Esophagus muscularis mucosa (tissue), 4 donors: ENCODE data around the gene DUSP22. TPM values are rescaled to one million over a fixed set of nuclear protein-coding genes. Genes with fewer than 3 reads are reported as not detected.

Experiments used
- DNase-seq: peaks from one replicate; pipeline ENCODE4 v3.0.0-alpha.2; 2017; ENCODE audit errors: extremely low spot score
- H3K27ac ChIP-seq, 4 donors: fragments of 200-600 bp; sonication (generic); replicated peaks in 1 of 4; 1 replicate in 3 of 4; 2 replicates in 1 of 4; pipeline ENCODE4 v1.5.1; 2016 to 2019; ENCODE audit warnings: mild to moderate bottlenecking in 1 of 4
- H3K27me3 ChIP-seq, 4 donors: fragments of 200-600 bp; sonication (generic); one replicate each; pipeline versions ENCODE4 v1.5.1 to v1.6.0; 2016 to 2019
- H3K36me3 ChIP-seq, 4 donors: fragments of 200-600 bp; sonication (generic); one replicate each; pipeline ENCODE4 v1.5.1; 2016 to 2019
- H3K4me1 ChIP-seq, 4 donors: fragments of 200-600 bp; sonication (generic); one replicate each; pipeline ENCODE4 v1.5.1; 2016 to 2019
- H3K4me3 ChIP-seq, 4 donors: fragments of 200-600 bp; sonication (generic); 1 replicate in 2 of 4; 2 replicates in 2 of 4; pipeline ENCODE4 v1.5.1; 2016 to 2019; ENCODE audit warnings: mild to moderate bottlenecking in 4 of 4, moderate library complexity in 1 of 4
- H3K9me3 ChIP-seq, 4 donors: fragments of 200-600 bp; sonication (generic); 1 replicate in 3 of 4; 2 replicates in 1 of 4; pipeline ENCODE4 v1.5.1; 2016 to 2019
- EP300 ChIP-seq: sonication (generic); formaldehyde crosslinking; IDR thresholded peaks from one replicate; pipeline ENCODE4 v1.6.1; 2017; ENCODE audit warnings: antibody characterized with exemption
- POLR2A ChIP-seq: fragments of 450-650 bp; IDR thresholded peaks from one replicate; pipeline ENCODE4 v1.6.1; 2017; ENCODE audit warnings: antibody characterized with exemption, moderate library complexity, mild to moderate bottlenecking, low read depth
- POLR2AphosphoS5 ChIP-seq, 2 donors: sonication (generic); formaldehyde crosslinking; IDR thresholded peaks; one replicate each; pipeline ENCODE4 v1.6.1; 2017; ENCODE audit warnings: antibody characterized with exemption in 2 of 2
- WGBS: methylation state at CpG from one replicate; pipeline ENCODE4 v1.1.5; 2018; 5-methylcytosine and 5-hydroxymethylcytosine counted together
- intact Hi-C: fragments of 100-400 bp; cut with DNase I; formaldehyde crosslinking; loops from one replicate; pipeline ENCODE4 v1.15.1; 2023
- total RNA-seq, 4 donors: library from RNA; depleted of rRNA; stranded (reverse); fragments of >200 nt; gene quantifications; one replicate each; pipeline versions ENCODE4 v1.1.0 to v1.2.1, GENCODE V29; 2016
- TF ChIP-seq, protein P1 (sequence below), 3 experiments: fragments of 200-600 bp in 2 of 3; fragments of 450-650 bp in 1 of 3; sonication (generic) in 2 of 3; IDR thresholded peaks; one replicate each; pipeline ENCODE4 v1.5.1; 2017 to 2019; ENCODE audit warnings: antibody characterized with exemption in 3 of 3, mild to moderate bottlenecking in 2 of 3, moderate library complexity in 1 of 3

Gene DUSP22
- total RNA-seq, 4 donors from 2014 or later: 67.7 to 95.6 (median 73.7) TPM

DNA sequence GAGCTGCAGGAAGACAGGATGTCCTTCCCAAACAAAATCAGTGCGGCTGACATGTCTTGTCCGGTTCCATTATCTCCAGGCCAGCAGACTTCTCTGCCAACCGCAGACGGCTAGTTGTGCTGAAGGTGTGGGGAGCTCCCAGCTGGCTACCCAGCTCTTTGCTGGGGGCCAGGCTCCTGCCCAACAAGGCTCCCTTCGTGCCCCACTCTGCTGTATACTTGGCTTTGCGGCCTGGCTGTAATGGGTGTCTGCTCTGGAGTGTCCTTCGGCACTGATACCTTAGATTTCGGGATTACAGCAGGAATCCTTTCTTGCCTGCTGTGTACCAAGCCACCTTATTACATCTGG, 50.5 kb downstream of the DUSP22 start:
- 88% methylated on average over 8 of the region's 8 CpGs for WGBS

DNA sequence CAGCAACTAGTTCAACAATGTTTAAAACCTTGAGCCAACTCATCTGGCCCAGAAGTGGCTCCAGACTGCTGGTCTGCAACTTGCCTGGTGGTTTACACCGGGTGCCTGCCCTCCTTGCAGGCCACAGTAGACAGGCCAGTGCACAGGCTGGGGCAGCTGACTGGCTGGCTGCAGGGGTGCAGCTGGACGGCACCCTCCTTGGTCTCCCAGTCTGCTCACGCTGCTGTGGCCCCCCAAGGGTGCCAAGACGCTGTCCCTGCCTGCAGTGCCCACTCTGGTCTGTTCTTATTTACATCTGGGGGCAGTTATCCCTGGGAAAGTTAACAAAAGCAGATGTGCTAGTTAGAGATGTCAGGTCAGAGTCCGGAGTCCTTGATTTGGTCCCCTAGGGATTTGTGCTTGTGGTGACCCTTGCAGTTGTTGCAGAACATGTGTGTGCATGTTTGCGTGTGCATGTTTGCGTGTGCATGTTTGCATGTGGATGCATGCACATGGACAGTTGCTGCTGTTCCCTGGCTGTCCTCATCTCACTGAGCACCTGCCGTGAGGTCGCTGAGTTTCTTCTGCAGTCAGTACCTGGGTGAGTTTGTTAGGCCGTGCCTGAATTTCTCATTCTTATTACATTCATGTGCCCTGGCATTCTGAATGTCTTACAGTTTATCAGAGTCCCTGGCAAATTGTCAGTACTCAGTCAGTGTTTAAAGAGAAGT, 51.1 kb downstream of the DUSP22 start:
- Histone ChIP-seq H3K36me3 (peaks cover 6 to 28% (median 14%) of the 10 kb centered on the region in 4 donors), H3K4me1 (peaks cover 0 to 33% (median 4%) of the 10 kb centered on the region in 4 donors), H3K4me3 (no peak overlapping the region), H3K27ac (no peak overlapping the region), H3K9me3 (no peaks in the 10 kb centered on the region), H3K27me3 (peaks cover 0 to 9% (median 0%) of the 10 kb centered on the region in 4 donors)
- DNase-seq: no peak
- intact Hi-C loops: no loop called here
- TF ChIP-seq POLR2AphosphoS5 (IDR thresholded peaks at IDR 0.05) (no peak), POLR2A (no peak), EP300 (no peak)
- TF ChIP-seq, protein P1, sequence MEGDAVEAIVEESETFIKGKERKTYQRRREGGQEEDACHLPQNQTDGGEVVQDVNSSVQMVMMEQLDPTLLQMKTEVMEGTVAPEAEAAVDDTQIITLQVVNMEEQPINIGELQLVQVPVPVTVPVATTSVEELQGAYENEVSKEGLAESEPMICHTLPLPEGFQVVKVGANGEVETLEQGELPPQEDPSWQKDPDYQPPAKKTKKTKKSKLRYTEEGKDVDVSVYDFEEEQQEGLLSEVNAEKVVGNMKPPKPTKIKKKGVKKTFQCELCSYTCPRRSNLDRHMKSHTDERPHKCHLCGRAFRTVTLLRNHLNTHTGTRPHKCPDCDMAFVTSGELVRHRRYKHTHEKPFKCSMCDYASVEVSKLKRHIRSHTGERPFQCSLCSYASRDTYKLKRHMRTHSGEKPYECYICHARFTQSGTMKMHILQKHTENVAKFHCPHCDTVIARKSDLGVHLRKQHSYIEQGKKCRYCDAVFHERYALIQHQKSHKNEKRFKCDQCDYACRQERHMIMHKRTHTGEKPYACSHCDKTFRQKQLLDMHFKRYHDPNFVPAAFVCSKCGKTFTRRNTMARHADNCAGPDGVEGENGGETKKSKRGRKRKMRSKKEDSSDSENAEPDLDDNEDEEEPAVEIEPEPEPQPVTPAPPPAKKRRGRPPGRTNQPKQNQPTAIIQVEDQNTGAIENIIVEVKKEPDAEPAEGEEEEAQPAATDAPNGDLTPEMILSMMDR (IDR thresholded peaks at IDR 0.05): no peak
- 85% methylated on average over 9 of the region's 10 CpGs for WGBS

More for the DNA sequence above, 50.5 kb downstream of the DUSP22 start:
- no peak for DNase-seq
- intact Hi-C loops: no loop called here
- peaks cover 0 to 9% (median 0%) of the 10 kb centered on the region in 4 donors for H3K27me3 ChIP-seq
- peaks cover 0 to 38% (median 5%) of the 10 kb centered on the region in 4 donors for H3K4me1 ChIP-seq
- H3K27ac ChIP-seq: no peak overlapping the region
- peaks cover under 1 to 22% (median 8%) of the 10 kb centered on the region in 4 donors for H3K36me3 ChIP-seq
- no peak for TF ChIP-seq POLR2AphosphoS5 (IDR thresholded peaks at IDR 0.05)
- TF ChIP-seq EP300: no peak
- no peak for TF ChIP-seq POLR2A
- TF ChIP-seq, protein P1 (IDR thresholded peaks at IDR 0.05): no peak
- H3K4me3 ChIP-seq: no peak overlapping the region
- H3K9me3 ChIP-seq: no peaks in the 10 kb centered on the region

DNA sequence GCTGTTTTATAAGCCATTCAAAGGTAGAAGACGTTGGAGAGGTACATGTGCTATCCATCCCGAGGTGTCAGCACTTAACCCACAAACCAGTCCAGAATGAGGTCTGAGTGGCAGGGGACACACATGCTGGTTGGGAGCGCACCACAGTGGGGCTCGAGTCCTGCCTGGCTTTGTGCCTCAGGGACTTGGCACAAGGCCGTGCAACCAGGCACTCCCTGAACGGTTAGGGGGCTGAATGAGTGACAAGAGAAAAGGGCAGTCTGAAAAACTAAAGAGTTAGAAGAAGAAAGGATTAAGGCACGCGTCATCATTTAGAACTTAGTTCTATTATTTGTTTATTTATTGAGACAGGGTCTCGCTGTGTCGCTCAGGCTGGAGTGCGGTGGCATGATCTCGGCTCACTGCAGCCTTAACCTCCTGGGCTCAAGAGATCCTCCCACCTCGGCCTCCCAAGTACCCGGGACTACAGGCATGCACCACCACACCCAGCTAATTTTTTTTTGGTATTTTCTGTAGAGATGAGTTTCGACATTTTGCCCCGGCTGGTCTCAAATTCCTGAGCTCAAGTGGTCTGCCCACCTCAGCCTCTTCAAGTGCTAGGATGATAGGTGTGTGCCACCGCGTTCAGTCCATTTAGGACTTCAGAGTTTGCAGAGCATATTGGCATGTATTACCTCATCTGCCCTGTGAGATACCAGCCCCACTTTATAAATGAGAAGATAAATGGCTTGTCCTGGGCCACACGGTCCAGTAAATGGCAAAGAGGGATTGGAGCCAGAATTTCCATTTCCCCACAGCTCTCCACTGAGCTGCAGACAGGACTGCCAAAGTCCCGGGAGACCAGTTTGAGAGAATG, 51.9 kb downstream of the DUSP22 start:
- Histone ChIP-seq H3K27ac (no peak overlapping the region), H3K4me3 (no peak overlapping the region), H3K36me3 (peaks cover 14 to 36% (median 22%) of the 10 kb centered on the region in 4 donors), H3K9me3 (no peaks in the 10 kb centered on the region), H3K4me1 (peaks cover 0 to 25% (median 0%) of the 10 kb centered on the region in 4 donors), H3K27me3 (peaks cover 0 to 9% (median 0%) of the 10 kb centered on the region in 4 donors)
- no peak for DNase-seq
- TF ChIP-seq POLR2AphosphoS5 (IDR thresholded peaks at IDR 0.05) (no peak), EP300 (no peak), POLR2A (no peak)
- TF ChIP-seq, protein P1 (IDR thresholded peaks at IDR 0.05): no peak
- intact Hi-C loops: no loop called here
- 83% methylated on average over 20 of the region's 20 CpGs for WGBS

DNA sequence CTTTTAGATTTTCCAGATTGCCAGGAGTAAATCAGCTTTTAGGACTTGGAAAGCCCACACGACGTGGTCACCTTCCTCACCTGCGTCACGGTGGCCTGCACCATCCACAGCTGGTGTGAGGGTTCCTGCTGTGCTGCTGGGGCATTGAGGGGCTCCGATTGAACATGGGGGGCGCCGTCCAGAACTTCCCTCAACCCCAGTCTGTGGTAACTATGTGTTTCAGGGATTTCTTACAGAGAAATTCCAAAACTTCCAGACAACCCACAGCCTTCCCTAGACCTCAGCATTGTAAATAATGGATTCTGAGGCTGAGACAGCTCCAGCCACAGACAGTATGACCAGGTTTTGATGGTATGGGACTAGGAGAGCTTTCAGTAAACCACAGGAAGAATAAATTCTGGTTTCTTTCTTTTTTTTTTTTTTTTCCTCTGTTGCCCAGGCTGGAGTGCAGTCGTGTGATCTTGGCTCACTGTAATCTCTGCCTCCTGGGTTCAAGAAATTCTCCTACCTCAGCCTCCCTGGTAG, 52.6 kb downstream of the DUSP22 start:
- H3K4me3 ChIP-seq: no peak overlapping the region
- TF ChIP-seq EP300: no peak
- no peak for TF ChIP-seq POLR2A
- TF ChIP-seq POLR2AphosphoS5 (IDR thresholded peaks at IDR 0.05): no peak
- TF ChIP-seq, protein P1 (IDR thresholded peaks at IDR 0.05): no peak
- no peak for DNase-seq
- 61% methylated on average over 8 of the region's 8 CpGs for WGBS
- H3K4me1 ChIP-seq: peaks cover 0 to 22% (median 0%) of the 10 kb centered on the region in 4 donors
- intact Hi-C loops: no loop called here
- H3K27me3 ChIP-seq: peaks cover 0 to 9% (median 0%) of the 10 kb centered on the region in 4 donors
- peaks cover 21 to 43% (median 28%) of the 10 kb centered on the region in 4 donors for H3K36me3 ChIP-seq
- no peak overlapping the region for H3K27ac ChIP-seq
- no peaks in the 10 kb centered on the region for H3K9me3 ChIP-seq
